SK-N-SH treated with all-trans-retinoic acid at 6 μM for 48 hours (cell line): ENCODE results near the gene ERC1.

Experiments used
- ATAC-seq: fragments of 200-7000 bp; cut with Tn5 transposase; 3 replicates; pipeline ENCODE4 v1.9.1; 2020; ENCODE audit warnings: mild to moderate bottlenecking, moderate library complexity
- ARNTL ChIP-seq: fragments of 450-650 bp; formaldehyde crosslinking; IDR thresholded peaks from 2 replicates; pipeline ENCODE4 v1.5.0; 2020; ENCODE audit warnings: low read depth, mild to moderate bottlenecking, moderate library complexity, borderline replicate concordance
- BACH2 ChIP-seq: fragments of 250-450 bp; sonication (Bioruptor Pico); IDR thresholded peaks from 2 replicates; pipeline ENCODE4 v1.9.0; 2021; ENCODE audit warnings: mild to moderate bottlenecking, borderline replicate concordance
- CSDC2 ChIP-seq: fragments of 250-450 bp; sonication (Bioruptor Pico); IDR thresholded peaks from 2 replicates; pipeline ENCODE4 v1.5.0; 2020; ENCODE audit warnings: mild to moderate bottlenecking, moderate library complexity
- ESRRG ChIP-seq: fragments of 250-450 bp; sonication (Bioruptor Pico); IDR thresholded peaks from 2 replicates; pipeline ENCODE4 v1.6.1; 2021; ENCODE audit warnings: mild to moderate bottlenecking
- GLIS3 ChIP-seq: fragments of 250-450 bp; sonication (Bioruptor Pico); IDR thresholded peaks from 2 replicates; pipeline ENCODE4 v1.5.0; 2020; ENCODE audit warnings: mild to moderate bottlenecking, moderate library complexity
- ISL1 ChIP-seq: fragments of 250-450 bp; sonication (Bioruptor Pico); IDR thresholded peaks from 2 replicates; pipeline ENCODE4 v2.1.2; 2022; ENCODE audit warnings: mild to moderate bottlenecking, moderate library complexity
- OSR1 ChIP-seq: fragments of 250-450 bp; sonication (Bioruptor Pico); IDR thresholded peaks from 2 replicates; pipeline ENCODE4 v1.8.0; 2022; ENCODE audit warnings: moderate library complexity, mild to moderate bottlenecking, inconsistent platforms
- PPARA ChIP-seq: fragments of 250-450 bp; sonication (Bioruptor Pico); IDR thresholded peaks from 2 replicates; pipeline ENCODE4 v1.5.0; 2020; ENCODE audit warnings: mild to moderate bottlenecking, borderline replicate concordance
- RARB ChIP-seq: fragments of 250-450 bp; sonication (Bioruptor Pico); IDR thresholded peaks from 2 replicates; pipeline ENCODE4 v1.8.0; 2021; ENCODE audit warnings: mild to moderate bottlenecking, moderate library complexity
- SNAI2 ChIP-seq: fragments of 250-450 bp; sonication (Bioruptor Pico); IDR thresholded peaks from 2 replicates; pipeline ENCODE4 v1.5.0; 2020; ENCODE audit warnings: mild to moderate bottlenecking, moderate library complexity
- TCF4 ChIP-seq: fragments of 250-450 bp; sonication (Bioruptor Pico); IDR thresholded peaks from 2 replicates; pipeline ENCODE4 v1.8.0; 2021; ENCODE audit warnings: mild to moderate bottlenecking, moderate library complexity, borderline replicate concordance
- TOX ChIP-seq: fragments of 250-450 bp; sonication (Bioruptor Pico); IDR thresholded peaks from 2 replicates; pipeline ENCODE4 v1.8.0; 2021; ENCODE audit warnings: mild to moderate bottlenecking, moderate library complexity, borderline replicate concordance
- TSHZ2 ChIP-seq: fragments of 250-450 bp; sonication (Bioruptor Pico); IDR thresholded peaks from 2 replicates; pipeline ENCODE4 v1.5.0; 2020; ENCODE audit warnings: mild to moderate bottlenecking, moderate library complexity
- ZC3H10 ChIP-seq: fragments of 250-450 bp; sonication (Bioruptor Pico); IDR thresholded peaks from 2 replicates; pipeline ENCODE4 v1.5.1; 2021; ENCODE audit warnings: mild to moderate bottlenecking, moderate library complexity
- ZFP3 ChIP-seq: fragments of 250-450 bp; sonication (Bioruptor Pico); IDR thresholded peaks from 2 replicates; pipeline ENCODE4 v1.5.0; 2020; ENCODE audit warnings: mild to moderate bottlenecking, moderate library complexity
- ZFP30 ChIP-seq: fragments of 450-650 bp; formaldehyde crosslinking; IDR thresholded peaks from 2 replicates; pipeline ENCODE4 v1.5.0; 2022; ENCODE audit warnings: mild to moderate bottlenecking, moderate library complexity
- ZNF565 ChIP-seq: fragments of 450-650 bp; formaldehyde crosslinking; conservative IDR thresholded peaks from 2 replicates; pipeline ENCODE4 v1.5.0; 2020; ENCODE audit warnings: low read depth, mild to moderate bottlenecking, moderate library complexity
- ZNF70 ChIP-seq: fragments of 450-650 bp; formaldehyde crosslinking; IDR thresholded peaks from 2 replicates; pipeline ENCODE4 v1.5.0; 2020; ENCODE audit warnings: mild to moderate bottlenecking, moderate library complexity
- ZNF8 ChIP-seq: fragments of 450-650 bp; formaldehyde crosslinking; IDR thresholded peaks from 2 replicates; pipeline ENCODE4 v1.5.0; 2020; ENCODE audit warnings: mild to moderate bottlenecking, moderate library complexity
- TF ChIP-seq, protein P1 (sequence below): fragments of 250-450 bp; sonication (Bioruptor Pico); IDR thresholded peaks from 2 replicates; pipeline ENCODE4 v1.5.1; 2020; ENCODE audit warnings: low read depth, mild to moderate bottlenecking, moderate library complexity
- TF ChIP-seq, protein P2 (sequence below): fragments of 250-450 bp; sonication (Bioruptor Pico); IDR thresholded peaks from 2 replicates; pipeline ENCODE4 v1.8.0; 2020; ENCODE audit warnings: mild to moderate bottlenecking, moderate library complexity, borderline replicate concordance
- TF ChIP-seq, protein P3 (sequence below): fragments of 250-450 bp; sonication (Bioruptor Pico); IDR thresholded peaks from 2 replicates; pipeline ENCODE4 v1.5.1; 2021; ENCODE audit warnings: mild to moderate bottlenecking, moderate library complexity

Gene ERC1

DNA sequence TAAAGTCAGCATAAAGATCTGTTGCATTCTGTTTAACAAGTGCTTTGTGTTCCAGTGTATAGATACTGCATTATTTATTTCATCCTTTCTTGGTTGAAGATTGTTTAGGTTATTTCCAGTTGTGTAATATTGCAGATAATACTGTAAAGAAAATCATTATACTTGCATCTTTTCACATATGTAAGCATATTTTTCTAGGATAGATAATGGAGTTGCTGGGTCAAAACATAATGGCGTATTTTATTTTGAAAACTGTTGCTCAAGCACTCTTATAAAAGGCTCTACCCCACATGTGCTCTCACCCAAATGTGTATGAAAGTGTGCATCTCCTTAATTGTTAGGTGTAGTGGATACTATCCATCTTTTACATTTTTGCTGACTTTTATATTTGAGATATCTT, 329.0 kb downstream of the ERC1 start:
- TF ChIP-seq ESRRG (CRISPR knock-in tag) (no peak), GLIS3 (CRISPR knock-in tag) (no peak), BACH2 (no peak), ISL1 (CRISPR knock-in tag) (no peak), PPARA (CRISPR knock-in tag) (no peak), ZFP3 (CRISPR knock-in tag) (no peak), TSHZ2 (CRISPR knock-in tag) (no peak), TOX (CRISPR knock-in tag) (no peak), ZNF565 (CRISPR knock-in tag) (no peak), ZNF70 (CRISPR knock-in tag) (no peak), ZFP30 (CRISPR knock-in tag) (no peak), TCF4 (no peak), RARB (no peak), ZNF8 (CRISPR knock-in tag) (no peak)
- TF ChIP-seq, protein P1, sequence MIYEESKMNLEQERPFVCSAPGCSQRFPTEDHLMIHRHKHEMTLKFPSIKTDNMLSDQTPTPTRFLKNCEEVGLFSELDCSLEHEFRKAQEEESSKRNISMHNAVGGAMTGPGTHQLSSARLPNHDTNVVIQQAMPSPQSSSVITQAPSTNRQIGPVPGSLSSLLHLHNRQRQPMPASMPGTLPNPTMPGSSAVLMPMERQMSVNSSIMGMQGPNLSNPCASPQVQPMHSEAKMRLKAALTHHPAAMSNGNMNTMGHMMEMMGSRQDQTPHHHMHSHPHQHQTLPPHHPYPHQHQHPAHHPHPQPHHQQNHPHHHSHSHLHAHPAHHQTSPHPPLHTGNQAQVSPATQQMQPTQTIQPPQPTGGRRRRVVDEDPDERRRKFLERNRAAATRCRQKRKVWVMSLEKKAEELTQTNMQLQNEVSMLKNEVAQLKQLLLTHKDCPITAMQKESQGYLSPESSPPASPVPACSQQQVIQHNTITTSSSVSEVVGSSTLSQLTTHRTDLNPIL (CRISPR knock-in tag): no peak
- TF ChIP-seq, protein P2, sequence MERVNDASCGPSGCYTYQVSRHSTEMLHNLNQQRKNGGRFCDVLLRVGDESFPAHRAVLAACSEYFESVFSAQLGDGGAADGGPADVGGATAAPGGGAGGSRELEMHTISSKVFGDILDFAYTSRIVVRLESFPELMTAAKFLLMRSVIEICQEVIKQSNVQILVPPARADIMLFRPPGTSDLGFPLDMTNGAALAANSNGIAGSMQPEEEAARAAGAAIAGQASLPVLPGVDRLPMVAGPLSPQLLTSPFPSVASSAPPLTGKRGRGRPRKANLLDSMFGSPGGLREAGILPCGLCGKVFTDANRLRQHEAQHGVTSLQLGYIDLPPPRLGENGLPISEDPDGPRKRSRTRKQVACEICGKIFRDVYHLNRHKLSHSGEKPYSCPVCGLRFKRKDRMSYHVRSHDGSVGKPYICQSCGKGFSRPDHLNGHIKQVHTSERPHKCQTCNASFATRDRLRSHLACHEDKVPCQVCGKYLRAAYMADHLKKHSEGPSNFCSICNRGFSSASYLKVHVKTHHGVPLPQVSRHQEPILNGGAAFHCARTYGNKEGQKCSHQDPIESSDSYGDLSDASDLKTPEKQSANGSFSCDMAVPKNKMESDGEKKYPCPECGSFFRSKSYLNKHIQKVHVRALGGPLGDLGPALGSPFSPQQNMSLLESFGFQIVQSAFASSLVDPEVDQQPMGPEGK: no peak
- TF ChIP-seq, all 23 proteins: peak for 0
- ATAC-seq: no peak

- TF ChIP-seq GLIS3 (CRISPR knock-in tag): no peak
- no peak for TF ChIP-seq SNAI2
- TF ChIP-seq ARNTL (CRISPR knock-in tag): no peak
- no peak for TF ChIP-seq RARB
- TF ChIP-seq, protein P3, sequence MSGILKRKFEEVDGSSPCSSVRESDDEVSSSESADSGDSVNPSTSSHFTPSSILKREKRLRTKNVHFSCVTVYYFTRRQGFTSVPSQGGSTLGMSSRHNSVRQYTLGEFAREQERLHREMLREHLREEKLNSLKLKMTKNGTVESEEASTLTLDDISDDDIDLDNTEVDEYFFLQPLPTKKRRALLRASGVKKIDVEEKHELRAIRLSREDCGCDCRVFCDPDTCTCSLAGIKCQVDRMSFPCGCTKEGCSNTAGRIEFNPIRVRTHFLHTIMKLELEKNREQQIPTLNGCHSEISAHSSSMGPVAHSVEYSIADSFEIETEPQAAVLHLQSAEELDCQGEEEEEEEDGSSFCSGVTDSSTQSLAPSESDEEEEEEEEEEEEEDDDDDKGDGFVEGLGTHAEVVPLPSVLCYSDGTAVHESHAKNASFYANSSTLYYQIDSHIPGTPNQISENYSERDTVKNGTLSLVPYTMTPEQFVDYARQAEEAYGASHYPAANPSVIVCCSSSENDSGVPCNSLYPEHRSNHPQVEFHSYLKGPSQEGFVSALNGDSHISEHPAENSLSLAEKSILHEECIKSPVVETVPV (CRISPR knock-in tag): no peak
- no peak for TF ChIP-seq TSHZ2 (CRISPR knock-in tag)
- no peak for TF ChIP-seq ISL1 (CRISPR knock-in tag)
- TF ChIP-seq, protein P1 (CRISPR knock-in tag): no peak
- no peak for TF ChIP-seq ESRRG (CRISPR knock-in tag)
- no peak for TF ChIP-seq CSDC2
- no peak for TF ChIP-seq ZFP3 (CRISPR knock-in tag)
- TF ChIP-seq ZC3H10 (CRISPR knock-in tag): no peak
- TF ChIP-seq ZNF70 (CRISPR knock-in tag): no peak
- TF ChIP-seq TCF4: no peak
- TF ChIP-seq OSR1 (CRISPR knock-in tag): no peak
- no peak for ATAC-seq
Measured at GRCh38 chr12:1322821-1323220, 331.8 kb downstream of the ERC1 start.
